ENCODE data around the gene DRGX.

DNA sequence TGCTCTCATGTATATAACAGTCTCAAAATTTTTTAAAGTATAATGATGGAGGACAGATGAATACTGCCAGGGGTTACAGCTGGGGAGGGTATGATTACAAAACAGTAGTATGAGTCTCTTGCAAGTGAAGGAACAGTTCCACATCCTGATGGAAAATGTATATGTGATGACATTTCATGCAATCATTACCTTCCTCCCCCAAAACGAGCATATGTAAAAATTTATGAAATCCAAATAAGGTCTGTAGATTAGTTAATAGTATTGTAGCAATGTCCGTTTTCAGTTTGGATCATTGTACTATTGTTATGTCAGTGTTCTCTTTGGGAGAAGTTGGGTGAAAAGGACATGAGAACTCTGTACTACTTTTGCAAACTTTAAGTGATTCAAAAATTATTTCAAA lies 38.0 kb downstream of the DRGX start:
- TF ChIP-seq CTCF (IDR thresholded peaks at IDR 0.05) (no peak), POLR2A (IDR thresholded peaks at IDR 0.05) (no peak)

Data from uterus (tissue), 2 donors.